Activated naive CD4-positive, alpha-beta T cell treated with anti-CD3 and anti-CD28 coated beads for 36 hours (primary cell): ENCODE results near the gene PALS1. TPM values are rescaled to one million over a fixed set of nuclear protein-coding genes. Genes with fewer than 3 reads are reported as not detected.

ENCODE experiments used
- CTCF ChIA-PET: fragments of 350-600 bp; sonication (Branson Sonifier 250); formaldehyde crosslinking; loops from one replicate; lab custom pipeline; 2021; ENCODE audit warnings: antibody characterized with exemption; lab: Charles Lee
- DNase-seq: peaks from one replicate; pipeline ENCODE4 v3.0.0-alpha.2; 2020
- H3K27ac Mint-ChIP-seq: one replicate; pipeline ENCODE4 v1.8.0; 2021; ENCODE audit warnings: mild to moderate bottlenecking, mixed read lengths
- H3K27me3 Mint-ChIP-seq: one replicate; pipeline ENCODE4 v1.8.0; 2021; ENCODE audit warnings: low read depth, mixed read lengths
- H3K36me3 Mint-ChIP-seq: one replicate; pipeline ENCODE4 v1.8.0; 2021; ENCODE audit warnings: low read depth, mixed read lengths
- H3K4me1 Mint-ChIP-seq: one replicate; pipeline ENCODE4 v1.8.0; 2021; ENCODE audit warnings: low read depth, mixed read lengths
- H3K4me3 Mint-ChIP-seq: one replicate; pipeline ENCODE4 v1.8.0; 2021; ENCODE audit warnings: mild to moderate bottlenecking, moderate library complexity, mixed read lengths
- H3K9me3 Mint-ChIP-seq: one replicate; pipeline ENCODE4 v1.8.0; 2021; ENCODE audit warnings: mixed read lengths
- intact Hi-C: fragments of 100-400 bp; cut with micrococcal nuclease; formaldehyde crosslinking; loops from one replicate; pipeline ENCODE4 v1.15.1; 2023
- total RNA-seq, 2 experiments: library from RNA; stranded (reverse); gene quantifications; one replicate each; pipeline ENCODE4 v1.2.3, GENCODE V29; 2021

Gene PALS1
- total RNA-seq, 2 experiments from 2014 or later: 6.6 to 7.6 TPM

DNA sequence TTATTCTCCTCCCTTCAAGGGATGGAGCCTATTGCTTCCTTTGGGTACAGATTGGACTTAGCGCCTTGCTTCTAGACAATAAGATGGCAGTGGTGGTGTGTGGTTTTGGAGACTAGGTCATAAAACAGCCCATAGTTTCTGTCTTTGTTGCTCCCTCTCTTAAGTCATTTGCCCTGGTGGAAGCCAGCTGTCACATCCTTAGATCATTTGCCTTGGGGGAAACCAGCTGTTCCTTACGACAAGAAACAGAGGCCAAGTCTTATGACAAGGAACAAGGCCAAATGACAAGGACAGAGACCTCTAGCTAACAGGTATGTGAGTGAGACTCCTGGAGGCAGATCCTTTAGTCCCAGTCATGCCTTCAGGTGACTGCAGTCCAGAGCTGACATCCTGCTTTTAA lies 9.2 kb upstream of the PALS1 start:
- DNase-seq: no peak
- Mint-ChIP-seq H3K36me3 (no peaks in the 10 kb centered on the region), H3K9me3 (no peaks in the 10 kb centered on the region), H3K4me3 (no peak overlapping the region), H3K27me3 (no peaks in the 10 kb centered on the region), H3K4me1 (no peaks in the 10 kb centered on the region), H3K27ac (no peak overlapping the region)
- intact Hi-C loops: no loop called here
- CTCF ChIA-PET: no interaction called here

DNA sequence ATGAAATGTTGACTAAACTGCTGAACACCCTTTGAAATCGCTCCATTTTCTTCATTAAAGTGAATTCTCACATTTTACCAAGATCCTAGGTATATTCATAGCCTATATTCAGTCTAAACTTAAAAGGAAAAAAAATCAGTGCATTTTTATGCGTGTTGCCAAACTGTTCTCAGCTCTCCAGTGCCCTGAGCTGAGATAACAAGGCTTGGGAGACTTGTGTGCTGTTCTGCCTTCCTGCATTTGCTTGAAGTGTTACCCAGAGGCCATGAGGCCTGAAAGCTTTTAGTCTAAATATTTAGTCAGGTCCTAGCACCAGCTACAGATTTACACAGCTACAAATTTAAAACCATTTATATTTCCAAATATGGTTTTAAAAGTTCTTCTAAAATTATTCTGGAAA lies 8.6 kb upstream of the PALS1 start:
- Mint-ChIP-seq H3K9me3 (no peaks in the 10 kb centered on the region), H3K4me3 (no peak overlapping the region), H3K27me3 (no peaks in the 10 kb centered on the region), H3K27ac (no peak overlapping the region), H3K36me3 (no peaks in the 10 kb centered on the region), H3K4me1 (no peaks in the 10 kb centered on the region)
- intact Hi-C loops: no loop called here
- CTCF ChIA-PET: no interaction called here
- no peak for DNase-seq

DNA sequence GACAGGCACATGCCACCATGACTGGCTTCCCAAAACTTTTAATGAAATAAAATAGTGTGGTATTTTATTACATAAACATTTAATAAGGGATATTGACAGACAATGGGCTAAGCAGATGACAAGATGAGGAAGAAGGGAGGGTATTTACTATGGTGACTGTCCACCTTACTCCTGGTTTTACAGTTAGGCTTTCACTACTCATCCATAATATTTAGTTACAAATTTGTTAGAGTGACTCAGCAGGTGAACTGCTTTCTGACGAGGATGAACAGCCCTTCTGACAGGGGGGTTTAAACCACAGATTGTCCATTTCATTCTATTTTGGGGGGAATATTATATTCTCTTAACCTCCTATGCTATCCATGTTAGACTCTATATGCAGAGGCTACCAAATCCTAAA lies 3.6 kb upstream of the PALS1 start:
- CTCF ChIA-PET: no interaction called here
- Mint-ChIP-seq H3K36me3 (no peaks in the 10 kb centered on the region), H3K9me3 (no peaks in the 10 kb centered on the region), H3K27me3 (peaks cover 2% of the 10 kb centered on the region), H3K4me3 (no peak overlapping the region), H3K4me1 (peaks cover 4% of the 10 kb centered on the region), H3K27ac (no peak overlapping the region)
- intact Hi-C loops: no loop called here
- DNase-seq: no peak

DNA sequence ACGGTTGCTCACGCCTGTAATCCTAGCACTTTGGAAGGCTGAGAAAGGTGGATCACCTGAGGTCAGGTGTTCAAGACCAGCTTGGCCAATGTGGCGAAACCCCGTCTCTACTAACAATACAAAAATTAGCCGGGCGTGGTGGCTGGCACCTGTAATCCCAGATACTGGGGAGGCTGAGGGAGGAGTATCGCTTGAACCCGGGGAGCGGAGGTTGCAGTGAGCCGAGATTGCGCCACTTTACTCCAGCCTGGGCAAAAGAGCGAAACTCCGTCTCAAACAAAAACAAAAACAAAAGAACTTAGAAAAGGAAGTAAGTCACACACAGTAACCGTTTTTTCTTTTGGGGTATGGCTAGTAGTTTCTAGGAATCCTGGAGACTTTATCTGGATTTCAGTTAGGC lies 1.7 kb upstream of the PALS1 start:
- Mint-ChIP-seq H3K36me3 (no peaks in the 10 kb centered on the region), H3K9me3 (no peaks in the 10 kb centered on the region), H3K27me3 (peaks cover 2% of the 10 kb centered on the region), H3K4me3 (peak overlapping the region; percentile 85), H3K4me1 (peaks cover 14% of the 10 kb centered on the region), H3K27ac (no peak overlapping the region)
- intact Hi-C loops: no loop called here
- CTCF ChIA-PET: interaction anchor here (1.5 kb wide), 1 partner anchor 46 kb away, joined by 3 read pairs; no protein-coding TSS in a partner anchor
- no peak for DNase-seq

DNA sequence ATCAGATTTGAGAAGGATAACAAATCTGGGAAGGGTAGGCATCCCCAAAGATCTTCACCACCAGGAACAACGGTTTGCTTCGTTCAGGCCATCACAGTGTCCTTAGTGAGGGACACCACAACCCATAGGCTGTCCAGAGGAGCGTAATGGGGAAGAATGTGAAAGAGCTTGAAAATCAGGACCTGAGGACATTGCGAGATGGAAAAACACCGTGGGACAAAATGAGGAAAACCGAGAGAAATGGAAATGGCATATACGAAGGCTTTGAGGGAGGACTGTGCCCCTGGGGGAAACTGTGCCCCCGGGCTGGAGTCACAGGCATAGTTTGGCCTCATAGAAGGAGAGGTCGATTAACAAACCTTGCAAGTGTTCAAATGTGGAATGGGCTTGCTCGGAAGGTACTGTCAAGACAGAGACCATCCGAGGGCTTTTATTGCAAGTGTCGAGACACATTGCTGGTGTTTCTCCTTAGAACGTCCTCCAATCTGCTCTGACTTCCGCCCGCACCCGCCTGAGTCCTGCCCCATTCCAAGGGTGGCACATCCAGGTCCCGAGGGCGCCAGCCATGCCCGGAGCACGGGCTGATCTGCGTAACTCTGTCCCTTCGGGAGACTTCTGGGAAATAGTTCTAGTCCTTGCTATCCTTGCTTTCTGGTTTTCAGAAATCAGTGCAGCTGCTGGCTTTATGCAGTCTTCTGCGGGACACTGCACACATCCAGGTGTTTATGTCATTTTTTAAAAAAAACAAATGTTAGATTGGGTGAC lies 885 bp upstream of the PALS1 start:
- peak; percentile 42 for DNase-seq
- Mint-ChIP-seq H3K27ac (no peak overlapping the region), H3K4me1 (peaks cover 17% of the 10 kb centered on the region), H3K4me3 (peak overlapping the region; percentile 85), H3K36me3 (no peaks in the 10 kb centered on the region), H3K27me3 (peaks cover 2% of the 10 kb centered on the region), H3K9me3 (no peaks in the 10 kb centered on the region)
- intact Hi-C loops: loop anchor here (2.0 to 5.0 kb wide), 2 partner anchors 457 to 578 kb away; partner anchors contain the start of genes RAD51B and RDH11
- CTCF ChIA-PET: interaction anchor here (1.5 to 1.8 kb wide), 2 partner anchors 45 to 120 kb away, joined by 3 to 5 read pairs; partner anchors contain the start of genes ATP6V1D and EIF2S1

DNA sequence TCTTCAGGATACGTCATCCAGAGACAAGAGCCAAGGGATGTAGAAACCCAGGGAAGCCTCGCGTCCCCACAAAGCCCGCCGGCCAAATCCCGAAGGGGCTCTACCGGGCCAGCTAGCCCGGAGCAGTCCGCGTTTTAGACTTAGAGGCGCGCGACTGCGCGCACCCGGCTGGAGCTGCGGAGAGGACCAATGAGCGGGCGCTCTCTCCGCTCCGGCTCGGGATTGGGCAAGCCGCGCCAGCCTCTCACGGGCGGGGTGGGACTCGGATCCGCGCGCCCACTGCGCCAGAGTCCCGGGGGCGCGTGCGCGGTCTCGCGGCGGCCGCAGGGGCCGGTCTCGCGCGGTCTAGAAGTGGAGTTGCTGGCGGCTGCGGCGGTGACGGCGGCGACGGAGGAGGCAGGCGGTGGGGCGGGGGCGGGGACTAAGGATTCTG lies 241 bp upstream of the PALS1 start:
- peak overlapping the region; percentile 86 for H3K27ac Mint-ChIP-seq
- peaks cover 2% of the 10 kb centered on the region for H3K27me3 Mint-ChIP-seq
- CTCF ChIA-PET: interaction anchor here (1.5 to 1.8 kb wide), 2 partner anchors 45 to 119 kb away, joined by 3 to 5 read pairs; partner anchors contain the start of genes ATP6V1D and EIF2S1
- peak; percentile 94 for DNase-seq
- intact Hi-C loops: loop anchor here (1.0 to 5.0 kb wide), 6 partner anchors 52 to 733 kb away; partner anchors contain the start of genes EIF2S1, GARIN2, GPHN and RAD51B
- H3K36me3 Mint-ChIP-seq: no peaks in the 10 kb centered on the region
- no peaks in the 10 kb centered on the region for H3K9me3 Mint-ChIP-seq
- H3K4me1 Mint-ChIP-seq: peaks cover 19% of the 10 kb centered on the region
- H3K4me3 Mint-ChIP-seq: peak overlapping the region; percentile 85

DNA sequence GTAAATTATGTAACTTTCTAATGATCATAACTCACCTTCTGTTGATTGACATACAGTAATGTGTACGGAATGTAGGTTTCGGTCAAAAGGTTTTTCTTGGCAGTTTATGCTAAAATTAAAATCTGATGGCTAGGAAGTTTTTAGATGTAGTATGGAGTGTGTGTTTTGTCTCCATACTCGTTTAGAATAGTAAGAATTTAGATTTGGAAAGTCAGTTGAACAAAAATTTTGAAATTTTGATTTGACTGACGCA lies 859 bp downstream of the PALS1 start:
- Mint-ChIP-seq H3K36me3 (no peaks in the 10 kb centered on the region), H3K27me3 (peaks cover 2% of the 10 kb centered on the region), H3K4me3 (peak overlapping the region; percentile 85), H3K4me1 (peaks cover 22% of the 10 kb centered on the region), H3K27ac (peak overlapping the region; percentile 72), H3K9me3 (no peaks in the 10 kb centered on the region)
- no peak for DNase-seq
- intact Hi-C loops: loop anchor here (5.0 kb wide), 1 partner anchor 455 kb away; the partner anchor contains the start of gene RDH11
- CTCF ChIA-PET: interaction anchor here (1.3 to 1.8 kb wide), 2 partner anchors 44 to 118 kb away, joined by 4 to 5 read pairs; partner anchors contain the start of genes ATP6V1D and EIF2S1

DNA sequence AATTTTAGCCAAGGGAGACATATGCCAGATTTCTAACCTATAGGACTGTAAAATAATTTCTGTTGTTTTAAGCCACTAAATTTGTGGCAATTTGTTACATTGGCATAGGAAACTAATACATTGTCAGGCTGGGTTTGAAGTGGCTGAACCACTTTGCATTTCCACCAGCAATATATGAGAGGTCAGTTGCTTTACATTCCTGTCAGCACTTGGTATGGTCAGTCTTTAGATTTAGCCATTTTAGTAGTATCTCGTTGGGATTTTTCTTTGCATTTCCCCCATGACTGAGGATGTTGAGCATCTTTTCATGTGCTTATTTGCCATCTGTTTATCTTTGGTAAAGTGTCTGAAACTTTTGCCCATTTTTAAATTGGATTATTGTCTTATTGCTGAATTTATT lies 3.9 kb downstream of the PALS1 start:
- H3K9me3 Mint-ChIP-seq: no peaks in the 10 kb centered on the region
- no peaks in the 10 kb centered on the region for H3K36me3 Mint-ChIP-seq
- H3K27ac Mint-ChIP-seq: no peak overlapping the region
- CTCF ChIA-PET: no interaction called here
- DNase-seq: no peak
- H3K4me1 Mint-ChIP-seq: peaks cover 38% of the 10 kb centered on the region
- no peak overlapping the region for H3K4me3 Mint-ChIP-seq
- peaks cover 2% of the 10 kb centered on the region for H3K27me3 Mint-ChIP-seq
- intact Hi-C loops: no loop called here

DNA sequence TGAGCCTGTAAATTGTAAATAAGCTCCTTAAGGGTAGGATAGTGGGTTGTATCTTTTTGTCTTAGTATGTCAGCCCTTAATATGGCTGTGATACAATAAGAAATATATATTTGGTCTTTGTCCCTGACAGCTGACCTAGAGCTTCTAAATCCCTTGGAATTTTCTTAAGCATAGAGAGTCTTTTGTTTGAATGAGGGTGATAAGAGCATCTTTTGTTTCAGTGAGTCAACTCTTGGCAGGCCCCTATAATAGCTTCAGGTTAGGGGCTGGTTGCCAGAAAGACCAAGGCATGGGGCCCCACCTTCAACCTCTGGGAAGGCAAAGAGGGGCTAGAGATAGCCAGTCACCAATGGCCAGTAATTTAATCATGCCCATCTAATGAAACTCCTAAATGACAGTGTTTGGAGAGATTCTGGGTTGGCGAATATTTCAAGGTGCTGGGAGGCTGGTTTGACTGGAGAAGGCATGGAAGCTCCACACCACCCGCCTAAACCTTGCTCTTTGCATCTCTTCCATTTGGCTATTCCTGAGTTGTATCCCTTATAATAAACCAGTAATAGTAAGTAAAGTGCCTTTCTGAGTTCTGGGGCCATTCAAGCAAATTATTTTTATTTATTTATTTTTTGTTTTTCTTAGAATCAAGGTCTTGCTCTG lies 10.5 kb downstream of the PALS1 start:
- no peaks in the 10 kb centered on the region for H3K27me3 Mint-ChIP-seq
- no peak for DNase-seq
- no peaks in the 10 kb centered on the region for H3K9me3 Mint-ChIP-seq
- intact Hi-C loops: no loop called here
- peaks cover 2% of the 10 kb centered on the region for H3K36me3 Mint-ChIP-seq
- CTCF ChIA-PET: interaction anchor here (1.4 to 1.5 kb wide), 3 partner anchors 10 to 34 kb away, joined by 4 to 6 read pairs (median 5); no protein-coding TSS in a partner anchor
- no peak overlapping the region for H3K27ac Mint-ChIP-seq
- H3K4me1 Mint-ChIP-seq: peaks cover 31% of the 10 kb centered on the region
- no peak overlapping the region for H3K4me3 Mint-ChIP-seq

DNA sequence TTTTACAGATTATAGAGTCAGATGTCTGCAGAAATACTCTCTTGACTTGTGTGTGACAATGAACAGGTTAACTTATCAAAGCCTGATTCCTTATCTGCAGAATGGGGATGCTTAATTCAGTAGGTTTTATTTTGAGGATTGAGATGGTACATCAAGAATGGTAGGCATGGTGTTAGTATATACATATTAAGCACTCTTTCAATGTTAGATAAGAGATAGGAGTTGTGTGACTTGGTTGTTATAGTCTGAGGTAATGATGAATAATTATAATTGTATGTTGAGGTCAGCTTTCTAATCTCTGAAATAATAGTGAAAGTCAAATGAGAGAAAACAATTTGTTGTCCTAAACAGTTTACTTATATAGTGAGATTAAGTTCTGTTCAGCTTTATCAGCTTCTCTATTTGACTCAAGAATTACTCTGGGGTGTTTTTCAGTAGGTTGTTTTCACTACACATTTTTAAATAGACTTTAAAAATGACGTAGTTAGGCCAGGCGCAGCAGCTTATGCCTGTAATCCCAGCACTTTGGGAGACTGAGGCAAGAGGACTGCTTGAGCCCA lies 11.9 kb downstream of the PALS1 start:
- DNase-seq: no peak
- H3K27ac Mint-ChIP-seq: no peak overlapping the region

DNA sequence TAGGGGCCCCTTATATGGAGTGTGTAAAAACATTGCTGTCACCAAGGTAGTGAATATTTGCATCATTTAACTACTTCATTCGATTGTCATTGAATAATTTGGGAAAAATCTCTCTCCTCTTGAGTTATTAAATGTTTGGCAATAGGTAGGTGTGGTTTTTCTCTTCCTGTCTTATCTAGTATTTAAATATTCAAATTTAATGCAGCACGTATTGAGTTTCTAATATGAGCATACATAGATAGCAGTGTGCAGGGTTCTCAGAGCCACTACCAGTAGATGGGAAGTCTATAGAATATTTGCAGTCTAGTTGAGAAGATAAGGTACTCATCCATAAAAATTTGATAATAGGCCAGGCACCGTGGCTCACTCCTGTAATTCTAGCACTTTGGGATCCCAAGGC lies 16.7 kb downstream of the PALS1 start:
- Mint-ChIP-seq H3K4me3 (no peak overlapping the region), H3K4me1 (peaks cover 15% of the 10 kb centered on the region), H3K9me3 (no peaks in the 10 kb centered on the region), H3K36me3 (peaks cover 5% of the 10 kb centered on the region), H3K27ac (no peak overlapping the region), H3K27me3 (no peaks in the 10 kb centered on the region)
- no peak for DNase-seq
- CTCF ChIA-PET: no interaction called here
- intact Hi-C loops: no loop called here

More for the DNA sequence above, 11.9 kb downstream of the PALS1 start:
- no peaks in the 10 kb centered on the region for H3K27me3 Mint-ChIP-seq
- no peak overlapping the region for H3K4me3 Mint-ChIP-seq
- intact Hi-C loops: no loop called here
- H3K4me1 Mint-ChIP-seq: peaks cover 20% of the 10 kb centered on the region
- CTCF ChIA-PET: interaction anchor here (0.6 kb wide), 1 partner anchor 74 kb away, joined by 6 read pairs; no protein-coding TSS in a partner anchor
- H3K9me3 Mint-ChIP-seq: no peaks in the 10 kb centered on the region
- peaks cover 5% of the 10 kb centered on the region for H3K36me3 Mint-ChIP-seq

DNA sequence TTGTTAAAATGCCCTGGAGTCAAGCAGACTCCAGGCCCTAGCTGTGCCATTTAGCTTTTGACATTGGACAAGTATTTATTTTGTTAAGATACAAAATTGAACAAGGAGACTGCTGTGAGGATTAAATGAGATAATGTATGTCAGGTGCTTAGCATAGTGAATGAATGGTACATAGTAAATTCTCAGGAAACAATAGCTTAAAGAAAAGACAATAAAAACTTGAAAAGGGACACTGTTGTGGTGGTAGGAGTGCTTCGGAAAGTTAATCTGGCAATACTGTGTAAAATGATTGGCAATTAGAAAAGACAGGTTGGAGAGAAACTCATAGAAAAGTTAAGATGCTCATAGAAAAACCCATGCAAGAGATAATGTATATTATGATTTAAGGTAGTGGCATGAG lies 19.7 kb downstream of the PALS1 start:
- no peak for DNase-seq
- Mint-ChIP-seq H3K9me3 (no peaks in the 10 kb centered on the region), H3K27ac (no peak overlapping the region), H3K4me1 (peaks cover 9% of the 10 kb centered on the region), H3K4me3 (no peak overlapping the region), H3K27me3 (no peaks in the 10 kb centered on the region), H3K36me3 (peaks cover 3% of the 10 kb centered on the region)
- CTCF ChIA-PET: interaction anchor here (0.7 to 1.5 kb wide), 2 partner anchors 9 to 123 kb away, joined by 4 to 5 read pairs; no protein-coding TSS in a partner anchor
- intact Hi-C loops: no loop called here
